ENCODE results near the gene DPP7.
"Not testable (repeated sequence)": the region's sequence is repeated elsewhere in the genome, so short reads cannot be mapped to it uniquely, and the experiment has no call there.

Gene DPP7

GRCh38 chr9:137064027-137064879 is 50.3 kb downstream of the DPP7 start:
- H3K9me3 ChIP-seq (ENCODE audit: insufficient read depth, low read length): no peaks in the 10 kb centered on the region
- no peak overlapping the region for H3K27ac ChIP-seq (ENCODE audit: low read depth, low read length)
- no peaks in the 10 kb centered on the region for H4K20me1 ChIP-seq (ENCODE audit: low read depth, low read length)
- H3K9me2 ChIP-seq (replicated peaks; ENCODE audit: insufficient read depth, low read length): no peaks in the 10 kb centered on the region
- no peaks in the 10 kb centered on the region for H3K36me3 ChIP-seq (ENCODE audit: low read length)
- TF ChIP-seq, protein P1, sequence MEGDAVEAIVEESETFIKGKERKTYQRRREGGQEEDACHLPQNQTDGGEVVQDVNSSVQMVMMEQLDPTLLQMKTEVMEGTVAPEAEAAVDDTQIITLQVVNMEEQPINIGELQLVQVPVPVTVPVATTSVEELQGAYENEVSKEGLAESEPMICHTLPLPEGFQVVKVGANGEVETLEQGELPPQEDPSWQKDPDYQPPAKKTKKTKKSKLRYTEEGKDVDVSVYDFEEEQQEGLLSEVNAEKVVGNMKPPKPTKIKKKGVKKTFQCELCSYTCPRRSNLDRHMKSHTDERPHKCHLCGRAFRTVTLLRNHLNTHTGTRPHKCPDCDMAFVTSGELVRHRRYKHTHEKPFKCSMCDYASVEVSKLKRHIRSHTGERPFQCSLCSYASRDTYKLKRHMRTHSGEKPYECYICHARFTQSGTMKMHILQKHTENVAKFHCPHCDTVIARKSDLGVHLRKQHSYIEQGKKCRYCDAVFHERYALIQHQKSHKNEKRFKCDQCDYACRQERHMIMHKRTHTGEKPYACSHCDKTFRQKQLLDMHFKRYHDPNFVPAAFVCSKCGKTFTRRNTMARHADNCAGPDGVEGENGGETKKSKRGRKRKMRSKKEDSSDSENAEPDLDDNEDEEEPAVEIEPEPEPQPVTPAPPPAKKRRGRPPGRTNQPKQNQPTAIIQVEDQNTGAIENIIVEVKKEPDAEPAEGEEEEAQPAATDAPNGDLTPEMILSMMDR (IDR thresholded peaks at IDR 0.05; ENCODE audit: insufficient read depth, low read length, poor library complexity, severe bottlenecking): peak; percentile 77
- TF ChIP-seq EZH2phosphoT487 (conservative IDR thresholded peaks at IDR 0.05; ENCODE audit: low read length): no peak
- no peaks in the 10 kb centered on the region for H3K27me3 ChIP-seq (ENCODE audit: low read length)
- no peak overlapping the region for H3K4me3 ChIP-seq (ENCODE audit: insufficient read depth, low read length, poor library complexity, severe bottlenecking)
- peaks cover 7% of the 10 kb centered on the region for H3K79me2 ChIP-seq (ENCODE audit: insufficient read depth, low read length)
- H3K4me2 ChIP-seq (ENCODE audit: low read depth, low read length, poor library complexity, severe bottlenecking): no peak overlapping the region
- H3F3A ChIP-seq (ENCODE audit: insufficient read depth): peaks cover 13% of the 10 kb centered on the region
- no peak overlapping the region for H2AFZ ChIP-seq (ENCODE audit: low read depth, low read length, severe bottlenecking)
- no peak overlapping the region for H3K9ac ChIP-seq (ENCODE audit: low read length)

GRCh38 chr9:137063311-137064026 is 51.1 kb downstream of the DPP7 start:
- Histone ChIP-seq H3F3A (ENCODE audit: insufficient read depth) (peaks cover 9% of the 10 kb centered on the region), H3K27ac (ENCODE audit: low read depth, low read length) (no peak overlapping the region), H3K36me3 (ENCODE audit: low read length) (no peaks in the 10 kb centered on the region), H3K27me3 (ENCODE audit: low read length) (no peaks in the 10 kb centered on the region), H3K9me2 (replicated peaks; ENCODE audit: insufficient read depth, low read length) (no peaks in the 10 kb centered on the region), H3K4me3 (ENCODE audit: insufficient read depth, low read length, poor library complexity, severe bottlenecking) (no peak overlapping the region), H4K20me1 (ENCODE audit: low read depth, low read length) (no peaks in the 10 kb centered on the region), H3K79me2 (ENCODE audit: insufficient read depth, low read length) (no peaks in the 10 kb centered on the region), H3K9me3 (ENCODE audit: insufficient read depth, low read length) (no peaks in the 10 kb centered on the region), H2AFZ (ENCODE audit: low read depth, low read length, severe bottlenecking) (no peak overlapping the region), H3K9ac (ENCODE audit: low read length) (no peak overlapping the region), H3K4me2 (ENCODE audit: low read depth, low read length, poor library complexity, severe bottlenecking) (no peak overlapping the region)
- no peak for TF ChIP-seq EZH2phosphoT487 (conservative IDR thresholded peaks at IDR 0.05; ENCODE audit: low read length)
- TF ChIP-seq, protein P1 (IDR thresholded peaks at IDR 0.05; ENCODE audit: insufficient read depth, low read length, poor library complexity, severe bottlenecking): no peak

DNA sequence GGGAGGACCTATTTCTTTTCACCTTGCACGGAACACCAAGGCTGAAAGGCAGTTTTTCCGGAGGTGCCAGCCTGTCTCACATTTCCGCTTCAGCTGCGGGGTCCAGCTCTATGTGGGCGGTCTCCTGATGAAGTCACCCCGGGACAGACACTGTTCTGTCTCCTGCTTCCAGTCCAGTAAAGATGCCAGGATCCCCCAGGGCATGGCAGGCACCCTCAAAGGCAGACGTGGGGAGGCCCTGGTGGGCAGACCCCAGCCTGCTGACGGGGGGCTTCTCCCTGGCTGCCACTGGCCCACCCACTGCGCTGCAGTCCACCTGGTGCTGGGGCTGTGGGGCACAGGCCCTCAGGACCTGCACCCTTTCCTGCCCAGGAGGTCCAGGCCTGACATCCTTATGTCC is 51.7 kb downstream of the DPP7 start:
- not testable (repeated sequence) for H3K79me2 ChIP-seq (ENCODE audit: insufficient read depth, low read length); H3K9me2 ChIP-seq (replicated peaks; ENCODE audit: insufficient read depth, low read length); H4K20me1 ChIP-seq (ENCODE audit: low read depth, low read length); H3K4me3 ChIP-seq (ENCODE audit: insufficient read depth, low read length, poor library complexity, severe bottlenecking); H3K27me3 ChIP-seq (ENCODE audit: low read length); H3K4me2 ChIP-seq (ENCODE audit: low read depth, low read length, poor library complexity, severe bottlenecking); H3K9ac ChIP-seq (ENCODE audit: low read length); H3K9me3 ChIP-seq (ENCODE audit: insufficient read depth, low read length); H3K27ac ChIP-seq (ENCODE audit: low read depth, low read length); H3F3A ChIP-seq (ENCODE audit: insufficient read depth); H3K36me3 ChIP-seq (ENCODE audit: low read length); H2AFZ ChIP-seq (ENCODE audit: low read depth, low read length, severe bottlenecking)

DNA sequence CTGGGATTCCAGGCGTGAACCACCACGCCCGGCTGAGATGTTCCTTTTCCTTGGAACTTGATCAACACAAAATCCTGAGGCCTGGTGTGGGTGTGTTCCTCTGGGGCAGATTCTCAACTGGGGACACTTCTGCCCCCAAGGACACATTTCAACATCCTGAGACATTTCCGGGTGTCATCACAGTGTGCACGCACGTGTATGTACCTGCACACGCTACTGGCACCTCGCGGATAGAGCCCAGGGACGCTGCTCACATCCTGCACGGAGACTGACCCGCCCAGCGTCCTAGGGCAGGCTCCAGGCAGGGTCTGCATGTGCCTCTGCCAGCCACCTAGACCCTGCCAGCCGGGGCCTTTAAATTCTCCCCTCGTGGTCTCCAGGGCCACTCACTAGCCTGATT is 52.1 kb downstream of the DPP7 start:
- Histone ChIP-seq H3K79me2 (ENCODE audit: insufficient read depth, low read length) (no peaks in the 10 kb centered on the region), H3F3A (ENCODE audit: insufficient read depth) (peaks cover 3% of the 10 kb centered on the region; the same call in 1 of the 2 replicates), H3K27me3 (ENCODE audit: low read length) (no peaks in the 10 kb centered on the region), H3K4me2 (ENCODE audit: low read depth, low read length, poor library complexity, severe bottlenecking) (no peak overlapping the region), H2AFZ (ENCODE audit: low read depth, low read length, severe bottlenecking) (no peak overlapping the region), H3K9me3 (ENCODE audit: insufficient read depth, low read length) (no peaks in the 10 kb centered on the region), H3K36me3 (ENCODE audit: low read length) (no peaks in the 10 kb centered on the region), H3K4me3 (ENCODE audit: insufficient read depth, low read length, poor library complexity, severe bottlenecking) (no peak overlapping the region), H3K27ac (ENCODE audit: low read depth, low read length) (no peak overlapping the region), H4K20me1 (ENCODE audit: low read depth, low read length) (no peaks in the 10 kb centered on the region), H3K9me2 (replicated peaks; ENCODE audit: insufficient read depth, low read length) (no peaks in the 10 kb centered on the region), H3K9ac (ENCODE audit: low read length) (no peak overlapping the region)
- TF ChIP-seq, protein P1 (IDR thresholded peaks at IDR 0.05; ENCODE audit: insufficient read depth, low read length, poor library complexity, severe bottlenecking): no peak
- TF ChIP-seq EZH2phosphoT487 (conservative IDR thresholded peaks at IDR 0.05; ENCODE audit: low read length): no peak

All from SU-DHL-6 (cell line).